HepG2 (cell line): ENCODE data around the gene LYSMD3. TPM values are rescaled to one million over a fixed set of nuclear protein-coding genes. Genes with fewer than 3 reads are reported as not detected.

Source experiments
- FLYWCH1 ChIP-seq: sonication (generic); formaldehyde crosslinking; IDR thresholded peaks from 2 replicates; pipeline ENCODE4 v1.8.1; 2023; ENCODE audit warnings: mild to moderate bottlenecking, missing genetic modification reagents
- NCOA5 ChIP-seq: sonication (generic); formaldehyde crosslinking; IDR thresholded peaks from 2 replicates; pipeline ENCODE4 v1.4.0; 2020; ENCODE audit warnings: missing genetic modification reagents
- SMAD9 ChIP-seq: sonication (generic); formaldehyde crosslinking; IDR thresholded peaks from 2 replicates; pipeline ENCODE4 v1.5.1; 2020; ENCODE audit warnings: mild to moderate bottlenecking, missing genetic modification reagents
- TEAD2 ChIP-seq: sonication (generic); formaldehyde crosslinking; IDR thresholded peaks from 2 replicates; pipeline ENCODE4 v1.9.0; 2021; ENCODE audit warnings: missing genetic modification reagents
- XRCC5 ChIP-seq: fragments of 200-400 bp; formaldehyde crosslinking; optimal IDR thresholded peaks from 2 replicates; pipeline ENCODE3; 2017; ENCODE audit warnings: mild to moderate bottlenecking, low read length
- ZNF205 ChIP-seq: IDR thresholded peaks from 2 replicates; pipeline ENCODE4 v1.6.1; 2018; ENCODE audit warnings: missing biosample characterization, missing genetic modification reagents
- ZNF230 ChIP-seq: sonication (generic); formaldehyde crosslinking; IDR thresholded peaks from 2 replicates; pipeline ENCODE4 v1.4.0; 2020; ENCODE audit warnings: mild to moderate bottlenecking, missing genetic modification reagents
- ZNF543 ChIP-seq: sonication (generic); formaldehyde crosslinking; IDR thresholded peaks from 2 replicates; pipeline ENCODE4 v1.4.0; 2020; ENCODE audit warnings: mild to moderate bottlenecking, missing genetic modification reagents
- ZNF75D ChIP-seq: sonication (generic); formaldehyde crosslinking; IDR thresholded peaks from 2 replicates; pipeline ENCODE4 v1.8.1; 2023; ENCODE audit warnings: missing genetic modification reagents, mild to moderate bottlenecking, borderline replicate concordance
- ZNF780A ChIP-seq: sonication (generic); formaldehyde crosslinking; IDR thresholded peaks from 2 replicates; pipeline ENCODE4 v1.8.0; 2022; ENCODE audit warnings: mild to moderate bottlenecking, missing genetic modification reagents, moderate library complexity
- ZSCAN22 ChIP-seq: sonication (generic); formaldehyde crosslinking; IDR thresholded peaks from 2 replicates; pipeline ENCODE4 v1.4.0; 2020; ENCODE audit warnings: mild to moderate bottlenecking, missing genetic modification reagents
- polyA plus RNA-seq, 8 experiments: library from polyadenylated mRNA; depleted of rRNA in 3 of 8; stranded (reverse) in 7 of 8; unstranded in 1 of 8; fragments of >200 nt; fragmentation: Illumina TruSeq in 4 of 8; extraction: Trizol in 4 of 8; gene quantifications; 2 replicates each; pipeline versions ENCODE4 v1.2.1 to v1.2.3, GENCODE V29; 2011 to 2016; ENCODE audit warnings: low read depth in 4 of 8, missing spikeins in 1 of 8, mixed read lengths in 1 of 8; ENCODE audit not compliant: insufficient read depth in 1 of 8
- total RNA-seq, 5 experiments: library from RNA; depleted of rRNA; stranded (reverse); fragments of >200 nt; fragmentation: Illumina TruSeq; extraction: Trizol; gene quantifications; 2 replicates each; pipeline ENCODE4 v1.2.3, GENCODE V29; 2016; ENCODE audit warnings: low read depth in 1 of 5
- TF ChIP-seq, protein P1 (sequence below): sonication (generic); formaldehyde crosslinking; IDR thresholded peaks from 2 replicates; pipeline ENCODE4 v1.4.0; 2020; ENCODE audit warnings: mild to moderate bottlenecking, missing genetic modification reagents
- TF ChIP-seq, protein P2 (sequence below): sonication (generic); formaldehyde crosslinking; IDR thresholded peaks from 2 replicates; pipeline ENCODE4 v1.4.0; 2020; ENCODE audit warnings: missing genetic modification reagents
- TF ChIP-seq, protein P3 (sequence below): IDR thresholded peaks from 2 replicates; pipeline ENCODE4 v1.6.1; 2016; ENCODE audit warnings: control low read depth
- TF ChIP-seq, protein P4 (sequence below): sonication (generic); formaldehyde crosslinking; IDR thresholded peaks from 2 replicates; pipeline ENCODE4 v1.9.0; 2022; ENCODE audit warnings: low read depth, missing genetic modification reagents
- TF ChIP-seq, protein P5 (sequence below): sonication (generic); formaldehyde crosslinking; IDR thresholded peaks from 2 replicates; pipeline ENCODE4 v1.8.0; 2022; ENCODE audit warnings: mild to moderate bottlenecking, missing genetic modification reagents
- TF ChIP-seq, protein P6 (sequence below): fragments of 450-650 bp; IDR thresholded peaks from 2 replicates; pipeline ENCODE4 v1.6.1; 2016
- TF ChIP-seq, protein P7 (sequence below): sonication (generic); formaldehyde crosslinking; IDR thresholded peaks from 2 replicates; pipeline ENCODE4 v1.5.0; 2020; ENCODE audit warnings: missing genetic modification reagents, mild to moderate bottlenecking, borderline replicate concordance

Gene LYSMD3
- total and polyA plus RNA-seq, 2 of the 13 experiments (the other 11 are each of a cell fraction or from before 2014, with no cell fraction given) = 9.1 to 13.8 TPM

DNA sequence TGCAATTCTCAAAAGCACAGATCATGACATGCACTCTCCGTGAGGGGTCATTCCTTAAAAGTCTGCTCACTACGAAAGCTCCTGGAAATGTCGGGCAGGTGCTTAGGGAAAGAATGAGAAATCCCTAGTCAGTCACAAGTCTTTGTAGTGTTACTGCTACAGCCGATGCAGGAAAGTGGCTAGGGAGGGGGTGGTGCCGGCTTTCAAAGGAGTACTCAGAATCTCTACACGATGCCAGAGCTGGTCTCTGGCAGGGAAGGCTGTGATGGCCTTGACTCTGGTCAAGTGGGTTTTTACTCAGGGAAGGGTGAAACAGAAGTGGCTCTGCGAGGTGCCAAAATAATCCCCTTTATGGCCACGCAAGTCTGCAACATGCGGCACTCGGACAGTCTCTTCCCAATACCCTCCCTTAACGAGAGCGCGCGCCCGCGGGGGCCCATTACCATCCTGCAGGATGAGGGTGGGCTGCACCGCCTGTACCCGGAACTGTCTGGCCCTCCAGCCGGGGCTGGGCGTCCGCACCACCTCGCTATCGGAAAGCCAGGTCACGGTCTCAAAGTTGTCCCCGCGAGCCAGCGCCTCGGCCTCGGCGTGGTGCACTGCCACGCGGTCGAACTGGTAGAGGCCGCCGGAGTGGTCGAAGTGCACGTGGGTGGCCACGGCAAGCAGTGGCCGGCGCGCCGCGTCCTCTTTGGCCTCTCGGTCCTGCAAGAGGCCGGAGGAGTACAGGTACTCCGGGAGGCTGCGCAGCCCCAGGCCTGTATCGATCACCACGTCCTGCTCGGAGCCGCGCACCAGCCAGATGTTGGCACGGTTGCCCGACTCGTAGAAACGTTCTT, 55.8 kb downstream of the LYSMD3 start (continued):
- TF ChIP-seq, protein P1, sequence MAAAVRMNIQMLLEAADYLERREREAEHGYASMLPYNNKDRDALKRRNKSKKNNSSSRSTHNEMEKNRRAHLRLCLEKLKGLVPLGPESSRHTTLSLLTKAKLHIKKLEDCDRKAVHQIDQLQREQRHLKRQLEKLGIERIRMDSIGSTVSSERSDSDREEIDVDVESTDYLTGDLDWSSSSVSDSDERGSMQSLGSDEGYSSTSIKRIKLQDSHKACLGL (CRISPR knock-in tag) = peak; percentile 94
- TF ChIP-seq, protein P2, sequence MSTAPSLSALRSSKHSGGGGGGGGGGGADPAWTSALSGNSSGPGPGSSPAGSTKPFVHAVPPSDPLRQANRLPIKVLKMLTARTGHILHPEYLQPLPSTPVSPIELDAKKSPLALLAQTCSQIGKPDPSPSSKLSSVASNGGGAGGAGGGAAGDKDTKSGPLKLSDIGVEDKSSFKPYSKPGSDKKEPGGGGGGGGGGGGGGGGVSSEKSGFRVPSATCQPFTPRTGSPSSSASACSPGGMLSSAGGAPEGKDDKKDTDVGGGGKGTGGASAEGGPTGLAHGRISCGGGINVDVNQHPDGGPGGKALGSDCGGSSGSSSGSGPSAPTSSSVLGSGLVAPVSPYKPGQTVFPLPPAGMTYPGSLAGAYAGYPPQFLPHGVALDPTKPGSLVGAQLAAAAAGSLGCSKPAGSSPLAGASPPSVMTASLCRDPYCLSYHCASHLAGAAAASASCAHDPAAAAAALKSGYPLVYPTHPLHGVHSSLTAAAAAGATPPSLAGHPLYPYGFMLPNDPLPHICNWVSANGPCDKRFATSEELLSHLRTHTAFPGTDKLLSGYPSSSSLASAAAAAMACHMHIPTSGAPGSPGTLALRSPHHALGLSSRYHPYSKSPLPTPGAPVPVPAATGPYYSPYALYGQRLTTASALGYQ (CRISPR knock-in tag) = 0 out of 2 replicates have a peak, but pooled peaks have one; percentile 15
- TF ChIP-seq ZNF75D (CRISPR knock-in tag) (peak; percentile 73; the same call in 1 of the 2 replicates), XRCC5 (peak; percentile 15), SMAD9 (CRISPR knock-in tag) (peak; percentile 92; the same call in 1 of the 2 replicates), NCOA5 (CRISPR knock-in tag) (0 out of 2 replicates have a peak, but pooled peaks have one; percentile 73), TEAD2 (CRISPR knock-in tag) (peak; percentile 72; the same call in 1 of the 2 replicates), FLYWCH1 (CRISPR knock-in tag) (0 out of 2 replicates have a peak, but pooled peaks have one; percentile 51), ZSCAN22 (CRISPR knock-in tag) (no peak), ZNF205 (CRISPR knock-in tag) (0 out of 2 replicates have a peak, but pooled peaks have one; percentile 19), ZNF230 (CRISPR knock-in tag) (peak; percentile 34; the same call in 1 of the 2 replicates), ZNF780A (CRISPR knock-in tag) (0 out of 2 replicates have a peak, but pooled peaks have one; percentile 53), ZNF543 (CRISPR knock-in tag) (0 out of 2 replicates have a peak, but pooled peaks have one; percentile 16)
- TF ChIP-seq, protein P3, sequence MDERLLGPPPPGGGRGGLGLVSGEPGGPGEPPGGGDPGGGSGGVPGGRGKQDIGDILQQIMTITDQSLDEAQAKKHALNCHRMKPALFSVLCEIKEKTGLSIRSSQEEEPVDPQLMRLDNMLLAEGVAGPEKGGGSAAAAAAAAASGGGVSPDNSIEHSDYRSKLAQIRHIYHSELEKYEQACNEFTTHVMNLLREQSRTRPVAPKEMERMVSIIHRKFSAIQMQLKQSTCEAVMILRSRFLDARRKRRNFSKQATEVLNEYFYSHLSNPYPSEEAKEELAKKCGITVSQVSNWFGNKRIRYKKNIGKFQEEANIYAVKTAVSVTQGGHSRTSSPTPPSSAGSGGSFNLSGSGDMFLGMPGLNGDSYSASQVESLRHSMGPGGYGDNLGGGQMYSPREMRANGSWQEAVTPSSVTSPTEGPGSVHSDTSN (CRISPR knock-in tag) = no peak
- TF ChIP-seq, protein P4, sequence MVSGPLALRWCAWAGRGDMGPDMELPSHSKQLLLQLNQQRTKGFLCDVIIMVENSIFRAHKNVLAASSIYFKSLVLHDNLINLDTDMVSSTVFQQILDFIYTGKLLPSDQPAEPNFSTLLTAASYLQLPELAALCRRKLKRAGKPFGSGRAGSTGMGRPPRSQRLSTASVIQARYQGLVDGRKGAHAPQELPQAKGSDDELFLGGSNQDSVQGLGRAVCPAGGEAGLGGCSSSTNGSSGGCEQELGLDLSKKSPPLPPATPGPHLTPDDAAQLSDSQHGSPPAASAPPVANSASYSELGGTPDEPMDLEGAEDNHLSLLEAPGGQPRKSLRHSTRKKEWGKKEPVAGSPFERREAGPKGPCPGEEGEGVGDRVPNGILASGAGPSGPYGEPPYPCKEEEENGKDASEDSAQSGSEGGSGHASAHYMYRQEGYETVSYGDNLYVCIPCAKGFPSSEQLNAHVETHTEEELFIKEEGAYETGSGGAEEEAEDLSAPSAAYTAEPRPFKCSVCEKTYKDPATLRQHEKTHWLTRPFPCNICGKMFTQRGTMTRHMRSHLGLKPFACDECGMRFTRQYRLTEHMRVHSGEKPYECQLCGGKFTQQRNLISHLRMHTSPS (CRISPR knock-in tag) = peak; percentile 75
- TF ChIP-seq, protein P5, sequence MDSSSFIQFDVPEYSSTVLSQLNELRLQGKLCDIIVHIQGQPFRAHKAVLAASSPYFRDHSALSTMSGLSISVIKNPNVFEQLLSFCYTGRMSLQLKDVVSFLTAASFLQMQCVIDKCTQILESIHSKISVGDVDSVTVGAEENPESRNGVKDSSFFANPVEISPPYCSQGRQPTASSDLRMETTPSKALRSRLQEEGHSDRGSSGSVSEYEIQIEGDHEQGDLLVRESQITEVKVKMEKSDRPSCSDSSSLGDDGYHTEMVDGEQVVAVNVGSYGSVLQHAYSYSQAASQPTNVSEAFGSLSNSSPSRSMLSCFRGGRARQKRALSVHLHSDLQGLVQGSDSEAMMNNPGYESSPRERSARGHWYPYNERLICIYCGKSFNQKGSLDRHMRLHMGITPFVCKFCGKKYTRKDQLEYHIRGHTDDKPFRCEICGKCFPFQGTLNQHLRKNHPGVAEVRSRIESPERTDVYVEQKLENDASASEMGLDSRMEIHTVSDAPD (CRISPR knock-in tag) = 0 out of 2 replicates have a peak, but pooled peaks have one; percentile 10
- TF ChIP-seq, protein P6, sequence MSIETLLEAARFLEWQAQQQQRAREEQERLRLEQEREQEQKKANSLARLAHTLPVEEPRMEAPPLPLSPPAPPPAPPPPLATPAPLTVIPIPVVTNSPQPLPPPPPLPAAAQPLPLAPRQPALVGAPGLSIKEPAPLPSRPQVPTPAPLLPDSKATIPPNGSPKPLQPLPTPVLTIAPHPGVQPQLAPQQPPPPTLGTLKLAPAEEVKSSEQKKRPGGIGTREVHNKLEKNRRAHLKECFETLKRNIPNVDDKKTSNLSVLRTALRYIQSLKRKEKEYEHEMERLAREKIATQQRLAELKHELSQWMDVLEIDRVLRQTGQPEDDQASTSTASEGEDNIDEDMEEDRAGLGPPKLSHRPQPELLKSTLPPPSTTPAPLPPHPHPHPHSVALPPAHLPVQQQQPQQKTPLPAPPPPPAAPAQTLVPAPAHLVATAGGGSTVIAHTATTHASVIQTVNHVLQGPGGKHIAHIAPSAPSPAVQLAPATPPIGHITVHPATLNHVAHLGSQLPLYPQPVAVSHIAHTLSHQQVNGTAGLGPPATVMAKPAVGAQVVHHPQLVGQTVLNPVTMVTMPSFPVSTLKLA = peak; percentile 63; the same call in 1 of the 2 replicates
- TF ChIP-seq, protein P7, sequence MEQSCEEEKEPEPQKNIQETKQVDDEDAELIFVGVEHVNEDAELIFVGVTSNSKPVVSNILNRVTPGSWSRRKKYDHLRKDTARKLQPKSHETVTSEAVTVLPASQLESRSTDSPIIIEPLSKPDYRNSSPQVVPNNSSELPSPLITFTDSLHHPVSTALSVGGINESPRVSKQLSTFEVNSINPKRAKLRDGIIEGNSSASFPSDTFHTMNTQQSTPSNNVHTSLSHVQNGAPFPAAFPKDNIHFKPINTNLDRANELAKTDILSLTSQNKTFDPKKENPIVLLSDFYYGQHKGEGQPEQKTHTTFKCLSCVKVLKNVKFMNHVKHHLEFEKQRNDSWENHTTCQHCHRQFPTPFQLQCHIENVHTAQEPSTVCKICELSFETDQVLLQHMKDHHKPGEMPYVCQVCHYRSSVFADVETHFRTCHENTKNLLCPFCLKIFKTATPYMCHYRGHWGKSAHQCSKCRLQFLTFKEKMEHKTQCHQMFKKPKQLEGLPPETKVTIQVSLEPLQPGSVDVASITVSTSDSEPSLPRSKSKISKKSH = peak; percentile 95
